HG03558 (cell line): ENCODE data around the gene CALU.

Experiments
- ATAC-seq: cut with Tn5 transposase; IDR thresholded peaks from one replicate; pipeline ENCODE4 v1.9.1; 2021; ENCODE audit warnings: moderate number of reproducible peaks; ENCODE audit not compliant: unreplicated experiment; ENCODE audit errors: extremely low read depth

Gene CALU

GRCh38 chr7:128721376-128721775 lies 17.8 kb upstream of the CALU start:
- ATAC-seq: no peak

DNA sequence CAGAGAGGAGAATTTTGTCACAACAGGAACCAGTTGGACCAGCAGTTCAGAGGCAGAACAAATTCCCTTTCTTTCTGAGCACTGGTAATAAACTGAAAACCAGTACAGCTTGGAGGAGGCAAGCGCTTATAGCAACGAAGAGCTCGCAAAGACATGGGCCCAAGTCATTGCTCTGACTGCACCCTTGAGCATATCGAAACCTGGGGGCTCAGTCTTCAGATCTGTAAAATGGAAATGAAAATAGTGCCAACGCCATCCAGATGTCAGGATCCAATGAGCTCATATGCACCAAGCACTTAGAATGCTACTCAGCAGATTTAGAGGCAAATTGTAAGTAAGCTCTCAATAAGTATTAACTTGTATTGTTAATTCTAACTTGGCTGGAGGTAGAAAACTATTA lies 14.4 kb upstream of the CALU start:
- no peak for ATAC-seq

DNA sequence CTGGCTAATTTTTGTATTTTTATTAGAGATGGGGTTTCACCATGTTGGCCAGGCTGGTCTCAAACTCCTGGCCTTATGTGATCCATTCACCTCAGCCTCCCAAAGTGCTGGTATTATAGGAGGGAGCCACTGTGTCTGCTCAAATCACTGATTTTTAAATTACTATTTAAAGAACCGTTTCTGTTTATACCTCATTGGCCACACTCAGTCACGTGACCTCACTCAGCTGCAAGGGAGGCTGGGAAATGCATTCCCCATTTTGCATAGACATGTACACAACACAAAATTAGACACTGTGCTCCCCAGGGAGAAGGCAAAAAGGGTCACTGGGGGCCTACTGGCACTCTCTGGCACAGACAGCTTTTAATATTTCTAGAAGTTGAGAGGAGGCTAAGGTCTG lies 13.6 kb upstream of the CALU start:
- no peak for ATAC-seq

DNA sequence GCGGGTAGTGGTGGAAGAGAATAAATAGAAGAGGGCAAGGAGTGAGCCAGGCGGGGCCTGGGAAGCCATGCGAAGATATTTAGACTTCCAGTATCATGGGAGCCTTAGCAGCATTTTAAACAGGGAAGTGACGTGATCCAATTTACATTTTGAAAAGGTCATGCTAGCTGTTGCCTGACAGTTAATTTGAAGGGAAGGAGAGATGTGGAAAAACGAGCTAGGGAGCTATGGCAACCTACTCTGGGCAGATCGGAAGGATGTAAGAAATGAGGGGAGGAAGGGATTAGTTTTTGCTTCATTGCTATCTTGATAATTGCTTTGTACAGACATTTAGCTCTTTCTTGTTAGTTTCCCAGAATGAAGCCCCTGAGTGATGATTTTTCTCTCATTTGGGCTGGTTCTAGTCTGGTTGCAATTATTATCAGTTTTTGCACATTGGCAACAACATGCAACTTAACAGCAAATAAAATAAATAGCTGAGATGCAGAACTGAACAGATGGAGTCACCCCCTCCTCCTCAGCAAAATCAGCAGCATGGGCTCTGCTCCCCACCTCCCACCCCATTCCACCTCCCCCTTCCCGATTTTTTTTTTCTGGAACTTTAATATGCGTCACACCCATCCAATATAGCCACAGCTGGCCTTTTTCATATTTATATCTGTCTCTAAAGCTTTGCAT lies 13.0 kb upstream of the CALU start:
- ATAC-seq: no peak

DNA sequence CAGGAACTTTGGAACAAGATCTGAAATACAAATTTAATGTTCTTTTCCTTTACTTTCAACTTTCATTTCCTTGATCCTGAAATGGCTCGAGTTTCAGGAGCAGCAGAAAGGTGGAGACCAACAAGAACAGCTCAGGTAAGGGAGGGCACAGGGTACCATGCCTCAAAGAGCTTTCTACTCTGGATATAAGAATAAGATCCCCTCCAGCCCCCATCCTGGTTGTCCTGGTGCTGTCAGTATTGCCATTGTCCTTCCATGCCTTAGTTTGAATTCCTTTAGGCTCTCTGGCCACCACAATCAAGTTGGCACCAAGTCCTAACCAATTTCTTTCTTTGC lies 12.5 kb upstream of the CALU start:
- ATAC-seq: no peak

- ATAC-seq: no peak
Observed at GRCh38 chr7:128727239-128727638, 11.9 kb upstream of the CALU start.

GRCh38 chr7:128728598-128728997 lies 10.6 kb upstream of the CALU start:
- no peak for ATAC-seq

- no peak for ATAC-seq
Observed at GRCh38 chr7:128729494-128729893, 9.7 kb upstream of the CALU start.

GRCh38 chr7:128731184-128731583 lies 8.0 kb upstream of the CALU start:
- ATAC-seq: no peak

DNA sequence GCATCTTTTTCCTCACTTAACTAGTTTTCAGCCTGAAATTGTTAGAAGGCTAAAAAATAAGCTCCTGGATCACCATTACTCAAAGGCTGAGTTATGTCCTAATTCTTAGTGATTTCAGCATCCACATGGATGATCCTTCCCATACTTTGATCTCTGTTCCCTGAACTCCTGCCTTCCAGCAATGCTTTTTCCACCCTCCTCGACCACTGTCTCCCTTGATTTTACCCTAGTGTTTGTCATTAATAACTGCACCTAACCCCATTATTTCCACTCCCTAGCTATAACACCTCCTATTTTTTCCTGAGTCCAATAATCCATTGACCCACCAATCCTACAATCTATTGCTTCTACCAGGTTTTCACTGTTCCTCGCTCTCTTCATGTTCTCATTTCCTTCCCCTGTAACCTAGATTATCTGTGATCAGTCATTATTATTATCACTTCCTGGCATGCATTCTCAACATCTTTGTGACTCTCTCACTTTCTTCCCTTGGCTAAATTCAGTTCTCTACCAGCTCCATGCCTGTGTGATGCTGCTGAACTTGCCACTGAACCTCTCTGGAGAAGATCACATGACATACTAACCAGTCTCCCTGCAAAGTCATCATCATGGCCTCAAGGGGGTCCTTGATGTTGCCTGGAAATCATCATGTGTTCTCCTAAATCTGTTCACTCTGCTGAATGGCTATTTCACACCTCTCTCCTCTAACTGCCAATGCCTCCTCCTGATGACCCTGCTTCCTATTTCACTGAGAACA lies 6.5 kb upstream of the CALU start:
- ATAC-seq: no peak

- no peak for ATAC-seq
Observed at GRCh38 chr7:128733278-128733645, 5.9 kb upstream of the CALU start.

- no peak for ATAC-seq
Observed at GRCh38 chr7:128734890-128735289, 4.3 kb upstream of the CALU start.

DNA sequence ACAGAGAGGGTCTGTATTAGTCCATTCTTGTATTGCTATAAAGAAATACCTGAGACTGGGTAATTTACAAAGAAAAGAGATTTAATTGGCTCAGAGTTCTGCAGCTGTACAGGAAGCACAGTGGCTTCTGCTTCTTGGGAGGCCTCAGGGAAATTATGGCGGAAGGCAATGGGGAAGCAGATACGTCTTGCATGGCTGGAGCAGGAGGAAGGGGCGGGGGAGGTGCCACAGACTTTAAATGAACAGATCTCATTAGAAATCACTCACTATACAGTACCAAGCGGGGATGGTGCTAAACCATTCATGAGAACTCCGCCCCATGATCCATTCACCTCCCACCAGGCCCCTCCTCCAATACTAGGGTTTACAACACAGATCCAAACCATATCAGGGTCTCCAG lies 3.7 kb upstream of the CALU start:
- ATAC-seq: no peak

- ATAC-seq: no peak
Observed at GRCh38 chr7:128737441-128737840, 1.7 kb upstream of the CALU start.

GRCh38 chr7:128737867-128738385 lies 1.2 kb upstream of the CALU start:
- ATAC-seq: no peak

GRCh38 chr7:128738570-128739047 lies 550 bp upstream of the CALU start:
- ATAC-seq: peak; percentile 1

DNA sequence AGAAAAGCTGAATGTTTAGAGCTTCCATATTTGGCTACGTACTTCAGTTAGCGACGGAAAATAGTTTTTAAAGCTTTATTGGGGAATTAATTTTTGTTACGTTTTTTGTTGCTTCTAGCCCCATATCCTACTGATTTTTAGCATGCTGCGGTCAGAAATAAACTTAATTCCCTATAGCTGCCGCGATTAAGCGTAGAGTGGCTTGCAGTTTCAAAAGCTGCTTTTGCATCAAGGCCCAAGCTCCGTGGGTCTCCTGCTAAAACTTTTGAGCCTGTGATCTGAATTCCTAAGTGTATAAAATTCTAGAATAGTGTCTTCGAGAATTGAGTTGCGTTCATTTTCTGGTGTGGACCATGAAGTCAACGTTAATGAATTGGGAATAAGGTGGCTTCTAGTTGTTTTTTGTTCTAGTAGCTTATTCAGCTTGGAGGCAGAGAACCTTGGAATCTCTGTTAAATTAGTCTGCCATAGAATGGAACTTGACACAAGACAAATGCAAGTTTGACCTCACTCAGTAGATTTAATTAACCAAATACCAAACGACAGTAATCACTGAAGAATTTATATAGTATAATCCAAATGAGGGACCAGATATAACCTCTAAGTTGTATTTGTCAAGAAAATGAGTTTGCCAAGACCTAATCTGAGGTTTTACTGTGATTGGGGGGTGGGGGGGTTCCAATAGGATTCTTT lies 977 bp downstream of the CALU start:
- ATAC-seq: no peak

DNA sequence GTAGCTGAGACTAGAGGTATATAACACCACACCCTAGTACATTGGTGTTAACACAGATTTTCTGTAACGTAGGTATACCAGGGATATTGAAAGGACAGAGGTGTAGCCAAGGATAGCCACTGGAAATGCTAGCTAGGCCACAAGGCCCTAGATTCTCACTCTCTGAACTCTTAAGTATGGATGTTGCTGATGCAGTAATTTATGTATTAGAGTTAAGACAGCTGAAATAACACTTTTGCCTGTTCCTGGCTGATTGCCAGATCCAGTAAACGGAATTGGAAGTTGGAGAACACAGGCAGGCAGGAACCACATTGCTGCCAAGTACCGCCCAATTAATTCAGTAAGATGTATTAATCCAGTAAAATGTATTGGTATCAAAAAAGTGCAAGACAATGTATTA lies 1.8 kb downstream of the CALU start:
- no peak for ATAC-seq

DNA sequence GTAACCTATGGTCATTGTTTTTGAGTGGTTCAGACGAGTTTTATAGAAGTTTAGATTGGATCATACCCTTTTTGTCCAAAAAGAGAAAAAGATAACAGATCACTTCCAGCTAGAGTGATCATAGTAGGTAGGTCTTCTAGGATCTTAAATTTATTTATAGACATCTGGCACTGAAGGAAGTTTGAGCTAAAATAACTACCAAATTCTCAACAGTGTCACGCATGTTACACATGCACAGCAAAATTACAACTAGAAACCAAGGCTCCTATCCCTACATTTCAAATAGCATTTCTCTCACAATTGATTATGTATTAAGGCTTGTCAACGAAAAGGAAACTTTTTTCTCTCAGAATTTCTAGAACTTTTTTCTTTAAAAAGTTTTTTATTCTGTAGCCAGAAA lies 2.3 kb downstream of the CALU start:
- no peak for ATAC-seq

GRCh38 chr7:128742206-128742605 lies 3.0 kb downstream of the CALU start:
- no peak for ATAC-seq

GRCh38 chr7:128743112-128743772 lies 4.1 kb downstream of the CALU start:
- ATAC-seq: no peak
